HG03565 (cell line): ENCODE measurements around the gene MRPS10.
"Not testable (repeated sequence)": the region's sequence is repeated elsewhere in the genome, so short reads cannot be mapped to it uniquely, and the experiment has no call there.

Experiments
- ATAC-seq: cut with Tn5 transposase; IDR thresholded peaks from one replicate; pipeline ENCODE4 v1.9.1; 2021; ENCODE audit warnings: mild to moderate bottlenecking, moderate library complexity; ENCODE audit not compliant: unreplicated experiment

Gene MRPS10

GRCh38 chr6:42239333-42239732 lies 21.7 kb upstream of the MRPS10 start:
- ATAC-seq, result no peak

- no peak for ATAC-seq
Observed at GRCh38 chr6:42237857-42238256, 20.2 kb upstream of the MRPS10 start.

GRCh38 chr6:42236682-42237473 lies 19.2 kb upstream of the MRPS10 start:
- ATAC-seq, result no peak

DNA sequence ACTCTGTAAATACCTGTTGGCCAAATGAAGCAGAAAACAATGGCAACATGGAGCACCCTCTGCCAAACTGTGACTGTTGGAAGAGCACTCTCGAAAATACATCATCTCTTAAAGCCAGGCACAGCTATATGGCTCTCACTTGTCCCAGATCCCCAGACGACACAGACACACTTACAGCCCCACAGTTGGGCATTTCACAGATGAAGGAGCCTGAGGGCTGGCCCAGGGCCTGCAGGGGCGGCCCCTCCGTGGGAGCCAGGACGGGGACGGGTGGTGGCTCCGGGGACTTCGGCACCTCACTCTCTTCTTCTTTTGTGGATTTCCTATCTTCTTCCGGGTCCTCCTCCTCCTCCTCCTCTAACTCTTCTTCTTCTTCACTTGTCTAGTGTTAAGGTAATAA lies 18.4 kb upstream of the MRPS10 start:
- ATAC-seq, result no peak

- no peak for ATAC-seq
Observed at GRCh38 chr6:42232035-42232434, 14.4 kb upstream of the MRPS10 start.

DNA sequence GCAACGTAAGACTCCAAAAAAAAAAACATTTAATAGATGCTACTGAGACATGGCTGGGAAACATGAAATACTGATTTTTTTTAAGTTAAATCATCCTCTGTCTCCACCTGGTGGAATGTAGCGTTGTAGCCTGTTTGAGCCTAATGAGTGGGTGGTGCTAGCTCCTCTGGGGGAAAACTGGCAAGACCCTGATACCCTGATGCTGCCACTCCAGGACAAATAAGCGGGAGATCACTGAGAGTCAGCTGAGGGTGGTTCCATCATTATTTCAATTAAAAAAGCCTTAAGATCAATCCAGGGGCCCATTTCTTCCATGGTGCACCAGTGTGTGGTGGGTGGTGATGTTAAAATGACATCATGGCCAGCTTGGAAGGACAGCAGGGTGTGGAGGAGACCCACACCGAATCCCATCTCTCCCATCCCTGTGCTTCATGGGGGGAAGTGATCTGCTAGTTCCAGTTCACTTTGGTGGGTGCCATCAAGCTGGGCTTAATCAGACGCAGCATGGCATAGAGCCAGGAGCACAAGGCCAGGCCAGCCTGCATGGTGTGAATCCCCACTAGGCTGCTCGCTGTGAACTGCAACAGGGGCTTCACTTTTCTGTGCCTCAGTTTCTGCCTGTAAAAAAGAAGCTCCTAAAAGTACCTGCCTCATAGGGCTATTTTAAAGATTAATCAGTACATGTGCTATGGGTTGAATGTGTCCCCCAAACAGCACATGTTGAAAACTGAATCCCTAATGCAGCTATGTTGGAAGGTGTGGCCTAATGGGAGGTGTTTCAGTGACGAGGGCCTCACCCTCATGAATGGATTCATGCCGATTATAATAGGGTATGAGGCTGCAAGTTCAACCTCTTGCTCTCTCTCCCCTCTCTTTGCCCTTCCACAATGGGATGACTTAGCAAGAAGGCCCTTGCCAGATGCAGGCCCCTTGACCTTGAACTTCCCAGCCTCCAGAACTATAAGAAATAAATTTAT lies 13.0 kb upstream of the MRPS10 start:
- no peak for ATAC-seq

DNA sequence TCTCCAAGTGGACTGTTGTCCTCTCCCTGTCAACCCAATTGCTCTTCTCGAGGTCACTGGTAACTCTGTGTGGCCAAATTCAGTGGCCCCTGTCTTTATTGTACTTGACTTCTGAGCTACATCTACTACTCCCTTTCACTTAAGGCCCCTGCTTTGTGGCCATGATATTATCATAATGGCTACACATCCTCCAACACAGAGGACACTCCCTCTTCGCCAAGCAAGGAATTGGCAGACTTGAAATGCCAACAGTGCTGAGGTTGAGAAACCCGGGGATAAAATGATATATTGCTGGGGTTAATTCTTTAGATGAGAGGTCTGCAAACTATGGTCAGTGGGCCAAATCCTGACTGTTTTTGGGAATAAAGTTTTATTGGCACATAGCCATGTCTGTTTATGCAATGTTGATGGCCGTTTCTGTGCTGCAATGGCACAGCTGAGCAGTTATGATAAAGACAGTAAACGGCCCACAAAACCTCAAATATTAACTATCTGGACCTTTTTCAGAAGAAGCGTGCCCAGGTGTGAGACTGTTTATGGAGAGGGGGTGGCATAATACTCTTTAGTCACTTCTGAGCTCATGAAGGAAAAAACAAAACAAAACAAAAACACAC lies 12.0 kb upstream of the MRPS10 start:
- ATAC-seq, result no peak

DNA sequence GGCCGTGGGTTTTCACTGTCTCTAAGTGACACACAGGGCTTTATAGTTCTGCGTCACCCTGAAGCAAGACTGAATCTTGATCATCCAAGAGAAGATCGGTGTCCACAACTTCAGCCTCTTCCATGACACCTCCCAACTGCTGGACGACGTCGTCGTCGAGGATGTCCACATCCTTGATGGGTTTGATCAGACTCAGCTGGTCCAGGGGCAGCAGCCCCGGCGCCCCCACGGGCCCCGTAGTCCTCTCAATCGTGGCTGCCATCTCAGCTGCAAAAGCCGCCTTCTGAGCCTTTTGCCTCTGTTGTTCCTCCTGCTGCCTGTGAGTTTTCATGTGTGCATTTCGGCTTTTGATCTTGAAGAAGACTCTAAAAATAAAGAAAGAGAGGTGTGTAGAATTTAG lies 10.6 kb upstream of the MRPS10 start:
- no peak for ATAC-seq

DNA sequence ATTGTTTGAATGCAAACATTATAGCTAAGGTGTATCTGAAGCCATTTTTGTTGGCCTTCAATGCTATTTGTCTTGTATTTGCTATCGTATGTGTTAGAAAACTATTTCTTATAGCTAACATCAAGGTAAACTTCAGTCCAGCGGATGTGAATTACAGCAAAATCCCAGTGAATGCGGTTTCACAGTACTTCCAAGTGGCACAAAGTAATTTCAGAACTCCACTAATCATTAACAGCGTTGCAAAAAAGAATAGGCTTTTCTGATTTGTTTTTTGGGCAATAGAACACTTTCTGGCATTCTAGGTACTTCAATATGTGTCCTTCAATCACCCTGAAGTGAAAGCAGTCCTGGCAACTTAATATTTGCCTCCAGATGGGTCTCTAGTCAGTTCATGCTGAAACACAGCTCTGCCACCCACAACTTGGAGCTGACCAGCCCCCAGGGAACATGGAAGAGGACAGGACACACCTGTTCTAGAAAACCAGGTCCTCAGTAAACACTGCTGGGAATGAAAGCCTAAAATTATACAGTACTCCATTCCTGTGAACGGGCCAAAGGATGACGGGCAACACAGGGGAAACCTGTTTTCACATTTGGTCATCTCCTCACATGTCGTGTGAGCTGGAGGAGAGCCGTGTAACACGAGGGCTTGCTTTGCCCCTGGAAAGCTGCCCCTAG lies 9.7 kb upstream of the MRPS10 start:
- ATAC-seq, result no peak

DNA sequence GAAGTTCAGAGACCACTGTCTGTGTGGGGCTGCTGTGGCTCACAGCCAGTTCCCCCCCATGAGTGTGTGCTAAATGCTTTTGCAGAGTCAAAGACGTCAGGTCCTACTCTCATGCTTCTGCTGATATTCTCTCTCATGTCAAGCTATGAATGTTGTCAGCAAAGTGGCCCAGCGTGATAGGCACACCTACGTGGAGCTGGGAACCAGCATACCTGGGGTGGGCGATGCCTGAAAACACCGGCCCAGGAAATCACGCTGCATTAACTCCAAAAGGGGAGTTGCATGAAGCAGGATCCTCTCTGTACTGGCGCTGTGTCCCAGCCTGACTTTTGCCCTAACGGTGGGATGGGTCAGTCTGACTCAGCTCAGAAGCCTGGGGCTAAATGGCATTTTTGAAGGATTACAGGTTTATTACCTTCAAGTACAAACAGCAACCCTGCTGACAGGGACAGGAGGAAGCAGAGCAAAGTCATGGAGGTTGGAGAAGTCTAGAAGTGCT lies 9.0 kb upstream of the MRPS10 start:
- no peak for ATAC-seq

- ATAC-seq, result no peak
Observed at GRCh38 chr6:42226161-42226611, 8.5 kb upstream of the MRPS10 start.

DNA sequence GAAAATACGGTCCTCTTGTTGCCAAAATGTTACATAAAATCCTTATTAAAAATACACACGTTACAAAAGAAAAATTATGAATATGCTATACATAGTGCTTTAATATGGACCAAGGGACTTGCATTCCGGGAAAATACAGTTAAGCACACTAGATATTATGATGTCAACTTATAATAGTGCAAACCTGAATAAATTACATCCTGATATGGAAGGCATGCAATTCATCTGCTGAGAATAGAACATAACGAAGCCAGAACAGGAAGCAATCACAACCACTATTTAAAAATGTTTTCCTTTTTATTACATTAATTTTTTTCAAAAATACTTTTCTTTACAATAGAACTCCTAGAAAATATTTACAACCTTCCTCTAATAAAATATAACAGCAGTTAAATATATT lies 7.8 kb upstream of the MRPS10 start:
- no peak for ATAC-seq

DNA sequence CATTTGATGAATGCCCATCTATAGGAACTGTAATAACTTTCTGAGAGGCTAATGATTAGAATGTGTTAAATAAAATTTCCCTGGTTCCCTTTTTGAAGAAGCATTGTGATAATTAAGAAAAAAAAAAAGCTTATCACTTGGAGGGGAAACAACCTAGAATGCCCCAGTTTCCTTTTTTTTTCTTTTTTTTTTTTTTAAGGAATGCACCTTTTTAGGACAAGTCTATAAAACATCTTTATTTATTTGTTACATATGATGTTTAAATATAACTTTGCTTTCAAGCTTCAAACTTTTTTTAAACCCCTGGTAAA lies 7.3 kb upstream of the MRPS10 start:
- ATAC-seq, result no peak

DNA sequence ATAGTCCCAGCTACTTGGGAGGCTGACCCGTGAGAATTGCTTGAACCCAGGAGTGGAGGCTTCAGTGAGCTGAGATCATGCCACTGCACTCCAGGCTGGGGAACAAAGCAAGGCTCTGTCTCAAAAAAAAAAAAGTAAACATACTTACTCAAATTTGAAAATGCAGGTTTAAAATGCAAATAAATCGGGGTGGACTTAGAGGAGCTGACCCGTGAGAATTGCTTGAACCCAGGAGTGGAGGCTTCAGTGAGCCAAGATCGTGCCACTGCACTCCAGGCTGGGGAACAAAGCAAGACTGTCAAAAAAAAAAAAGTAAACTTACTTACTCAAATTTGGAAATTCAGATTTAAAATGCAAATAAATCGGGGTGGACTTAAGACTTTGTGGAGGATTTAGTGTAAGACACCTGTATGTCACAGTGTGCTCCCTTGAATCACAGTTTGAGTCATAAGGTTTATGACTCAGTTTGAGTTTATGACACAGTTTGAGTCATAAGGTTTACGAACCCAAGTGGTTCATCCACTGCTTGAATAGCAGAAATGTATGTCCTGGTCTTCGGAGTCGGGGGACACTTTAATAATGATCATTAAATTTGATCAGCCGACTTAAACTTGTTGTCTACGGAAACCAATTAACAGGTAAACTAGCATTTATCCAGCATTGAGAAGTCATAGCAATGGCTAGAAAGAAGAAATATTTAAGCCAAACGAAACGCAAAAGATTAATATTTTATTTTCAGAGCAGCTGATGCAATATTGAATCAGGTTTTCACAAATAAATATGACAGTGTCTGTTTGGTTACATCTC lies 6.8 kb upstream of the MRPS10 start:
- ATAC-seq, result peak; percentile 93

- ATAC-seq, result no peak
Observed at GRCh38 chr6:42222448-42222847, 4.8 kb upstream of the MRPS10 start.

GRCh38 chr6:42221546-42221945 lies 3.9 kb upstream of the MRPS10 start:
- ATAC-seq, result no peak

GRCh38 chr6:42220807-42221206 lies 3.1 kb upstream of the MRPS10 start:
- no peak for ATAC-seq

DNA sequence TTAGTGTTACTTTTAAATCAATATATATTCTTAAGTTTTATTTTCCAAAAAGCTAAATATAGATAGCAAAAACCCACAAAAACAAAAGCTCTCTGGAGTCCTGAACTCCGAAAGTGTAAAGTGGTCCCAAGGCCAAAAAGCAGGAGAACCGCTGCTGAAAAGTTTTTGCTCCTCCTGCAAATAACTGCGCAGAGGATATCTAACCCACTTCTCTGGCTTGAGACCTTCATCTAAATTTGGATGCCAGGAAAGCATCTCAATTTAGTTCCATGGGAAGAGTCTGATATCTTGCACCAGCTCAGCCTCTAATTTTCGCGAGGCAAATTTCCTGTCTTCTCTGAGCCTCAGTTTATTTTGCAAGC lies 523 bp downstream of the MRPS10 start:
- ATAC-seq, result no peak

DNA sequence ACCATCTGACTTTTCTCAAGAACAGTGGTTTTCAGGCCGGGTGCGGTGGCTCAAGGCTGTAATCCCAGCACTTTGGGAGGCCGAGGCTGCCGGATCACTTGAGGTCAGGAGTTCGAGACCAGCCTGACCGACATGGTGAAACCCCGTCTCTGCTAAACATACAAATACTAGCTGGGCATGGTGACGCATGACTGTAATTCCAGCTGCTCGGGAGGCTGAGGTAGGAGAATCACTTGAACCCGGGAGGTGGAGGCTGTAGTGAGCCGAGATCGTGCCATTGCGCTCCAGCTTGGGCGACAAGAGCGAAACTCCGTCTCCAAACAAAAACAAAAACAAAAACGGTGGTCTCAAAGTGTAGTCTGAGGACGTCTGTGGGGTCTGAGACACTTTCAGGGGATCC lies 1.2 kb downstream of the MRPS10 start:
- not testable (repeated sequence) for ATAC-seq

DNA sequence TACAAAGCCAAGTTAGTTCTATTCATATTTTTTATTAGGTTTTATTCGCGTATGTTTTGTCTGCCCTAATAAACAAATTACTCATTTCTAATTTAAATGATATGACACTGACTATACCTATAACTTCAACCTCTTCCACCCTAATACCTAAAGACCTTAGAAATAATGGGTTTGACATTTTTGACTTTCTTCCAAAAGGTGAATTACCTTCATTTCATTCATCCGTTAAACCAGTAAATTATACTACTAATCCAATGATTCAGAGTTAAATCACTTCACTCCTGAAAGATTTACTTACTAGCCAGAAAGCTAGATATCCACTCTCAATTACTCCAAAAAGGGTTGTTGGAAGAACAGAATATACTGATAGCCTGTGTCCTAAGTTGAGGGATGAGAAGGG lies 5.2 kb downstream of the MRPS10 start:
- no peak for ATAC-seq
